Measurements from ENCODE around the gene PABPC5.

The PABPC5 gene

GRCh38 chrX:91434351-91435168, at the start of gene PABPC5:
Gene PABPC5 (plus strand): TSS chrX:91434839. CDS start chrX:91435578, 739 bp downstream.
- no peak within 1 kb of the TSS for H3K4me3 ChIP-seq (ENCODE audit: low read depth, low read length)
- no peak for DNase-seq (ENCODE audit: low read depth)
- TF ChIP-seq CTCF (IDR thresholded peaks at IDR 0.05; ENCODE audit: low read depth, low read length, missing control alignments), result no peak

GRCh38 chrX:91389026-91389425, 45.6 kb upstream of the PABPC5 start:
- TF ChIP-seq CTCF (IDR thresholded peaks at IDR 0.05; ENCODE audit: low read depth, low read length, missing control alignments), result no peak
- no peak overlapping the region for H3K4me3 ChIP-seq (ENCODE audit: low read depth, low read length)
- no peak for DNase-seq (ENCODE audit: low read depth)

- no peak for DNase-seq (ENCODE audit: low read depth)
- TF ChIP-seq CTCF (IDR thresholded peaks at IDR 0.05; ENCODE audit: low read depth, low read length, missing control alignments), result no peak
Measured at GRCh38 chrX:91414713-91415112, 19.9 kb upstream of the PABPC5 start.

GRCh38 chrX:91435395-91435794, 756 bp downstream of the PABPC5 start:
- no peak for TF ChIP-seq CTCF (IDR thresholded peaks at IDR 0.05; ENCODE audit: low read depth, low read length, missing control alignments)
- no peak for DNase-seq (ENCODE audit: low read depth)
- no peak overlapping the region for H3K4me3 ChIP-seq (ENCODE audit: low read depth, low read length)

More at GRCh38 chrX:91414713-91415112, 19.9 kb upstream of the PABPC5 start:
- H3K4me3 ChIP-seq (ENCODE audit: low read depth, low read length), result no peak overlapping the region

All from GM12864 (cell line).